ENCODE data around the gene PWP1.

PWP1 gene

DNA sequence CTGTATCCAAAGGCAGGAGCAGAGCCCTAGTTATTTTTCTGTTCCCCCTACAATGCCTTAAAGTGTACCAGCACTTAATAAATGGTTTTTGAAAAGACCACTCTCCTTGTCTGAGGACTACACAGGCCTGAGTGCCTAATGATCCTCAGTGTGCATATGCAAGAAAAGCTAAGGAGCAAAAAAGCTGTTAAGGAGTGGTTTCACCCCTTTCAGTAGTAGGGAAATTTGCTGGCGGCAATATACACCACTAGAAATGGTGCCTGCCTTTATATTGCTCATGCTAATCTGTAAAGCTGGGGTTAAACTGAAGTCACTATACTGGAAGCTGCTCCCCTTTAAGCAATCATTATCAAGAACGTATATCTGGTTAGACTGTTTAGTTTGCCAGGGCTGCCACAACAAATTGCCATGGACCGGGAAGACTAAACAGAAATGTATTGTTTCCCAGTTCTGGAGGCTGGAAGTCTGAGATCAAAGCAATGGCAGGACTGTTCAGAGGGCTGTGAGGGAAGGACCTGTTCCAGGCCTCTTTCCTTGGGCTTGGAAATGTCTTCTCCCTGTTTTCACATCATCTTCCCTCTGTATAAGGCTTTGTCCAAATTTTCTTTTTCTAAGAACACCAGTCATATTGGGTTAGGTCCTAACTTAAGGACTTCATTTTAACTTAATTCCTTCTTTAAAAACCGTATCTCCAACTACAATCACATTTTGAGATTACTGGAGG is 45.2 kb downstream of the PWP1 start:
- Histone ChIP-seq H3K27ac (ENCODE audit: low read depth in 2 of 2, low read length in 2 of 2) (no peak overlapping the region), H3K4me1 (ENCODE audit: control insufficient read depth in 2 of 2, insufficient read depth in 2 of 2, low read length in 2 of 2) (no peaks in the 10 kb centered on the region), H3K36me3 (ENCODE audit: control insufficient read depth in 2 of 2, insufficient read depth in 2 of 2, low read length in 2 of 2) (peaks cover 28 to 33% of the 10 kb centered on the region in 2 donors), H3K9me3 (ENCODE audit: control insufficient read depth in 2 of 2, low read length in 2 of 2) (no peaks in the 10 kb centered on the region), H3K27me3 (ENCODE audit: control insufficient read depth in 2 of 2, insufficient read depth in 2 of 2, low read length in 2 of 2) (no peaks in the 10 kb centered on the region), H3K9ac (ENCODE audit: low read depth in 1 of 2, low read length in 2 of 2) (no peak overlapping the region), H3K4me3 (ENCODE audit: low read length in 2 of 2) (no peak overlapping the region)

DNA sequence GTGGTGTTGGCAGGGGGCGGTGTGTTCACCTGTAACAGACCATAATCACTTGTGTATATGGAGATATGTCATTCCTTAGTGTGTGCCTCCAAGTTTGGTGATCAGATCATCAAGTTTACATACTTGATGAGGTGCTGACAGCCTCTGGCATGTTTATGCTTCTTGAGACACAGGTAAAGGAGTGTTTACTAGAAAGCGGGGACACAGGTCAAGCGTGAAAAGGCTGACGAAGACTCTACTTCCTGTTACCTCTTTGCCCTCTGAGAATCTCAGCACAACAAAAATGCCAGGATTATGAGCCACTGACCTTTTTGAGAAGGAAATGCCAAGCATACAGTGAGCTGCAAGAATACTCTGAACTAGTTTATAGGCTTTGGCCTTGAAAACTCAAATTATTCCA is 45.8 kb downstream of the PWP1 start:
- Histone ChIP-seq H3K36me3 (ENCODE audit: control insufficient read depth in 2 of 2, insufficient read depth in 2 of 2, low read length in 2 of 2) (peaks cover 32 to 39% of the 10 kb centered on the region in 2 donors), H3K4me1 (ENCODE audit: control insufficient read depth in 2 of 2, insufficient read depth in 2 of 2, low read length in 2 of 2) (no peaks in the 10 kb centered on the region), H3K9me3 (ENCODE audit: control insufficient read depth in 2 of 2, low read length in 2 of 2) (no peaks in the 10 kb centered on the region), H3K4me3 (ENCODE audit: low read length in 2 of 2) (no peak overlapping the region), H3K27ac (ENCODE audit: low read depth in 2 of 2, low read length in 2 of 2) (no peak overlapping the region), H3K27me3 (ENCODE audit: control insufficient read depth in 2 of 2, insufficient read depth in 2 of 2, low read length in 2 of 2) (no peaks in the 10 kb centered on the region), H3K9ac (ENCODE audit: low read depth in 1 of 2, low read length in 2 of 2) (no peak overlapping the region)

DNA sequence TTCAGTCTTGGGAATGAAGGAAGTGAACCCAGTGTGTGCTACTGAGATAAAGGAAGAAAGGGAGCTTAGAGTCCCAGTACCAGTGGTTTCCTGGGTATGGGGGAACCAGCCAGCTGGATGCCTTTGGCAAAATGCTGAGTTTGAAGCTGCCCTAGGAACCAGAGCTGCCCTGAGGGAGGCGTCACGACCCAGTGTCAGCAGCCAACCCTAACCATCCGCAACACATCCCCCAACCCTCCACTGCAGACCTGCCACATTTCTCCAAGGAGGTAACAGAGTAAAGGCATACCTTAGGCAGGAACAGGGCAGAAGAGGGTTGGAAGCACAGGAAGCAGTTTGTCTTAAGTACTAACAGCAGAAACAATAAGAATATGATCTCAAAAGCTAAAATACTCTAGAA is 46.8 kb downstream of the PWP1 start:
- Histone ChIP-seq H3K36me3 (ENCODE audit: control insufficient read depth in 2 of 2, insufficient read depth in 2 of 2, low read length in 2 of 2) (peaks cover 40 to 49% of the 10 kb centered on the region in 2 donors), H3K27ac (ENCODE audit: low read depth in 2 of 2, low read length in 2 of 2) (no peak overlapping the region), H3K27me3 (ENCODE audit: control insufficient read depth in 2 of 2, insufficient read depth in 2 of 2, low read length in 2 of 2) (no peaks in the 10 kb centered on the region), H3K4me3 (ENCODE audit: low read length in 2 of 2) (no peak overlapping the region), H3K9me3 (ENCODE audit: control insufficient read depth in 2 of 2, low read length in 2 of 2) (no peaks in the 10 kb centered on the region), H3K4me1 (ENCODE audit: control insufficient read depth in 2 of 2, insufficient read depth in 2 of 2, low read length in 2 of 2) (no peaks in the 10 kb centered on the region), H3K9ac (ENCODE audit: low read depth in 1 of 2, low read length in 2 of 2) (no peak overlapping the region)

DNA sequence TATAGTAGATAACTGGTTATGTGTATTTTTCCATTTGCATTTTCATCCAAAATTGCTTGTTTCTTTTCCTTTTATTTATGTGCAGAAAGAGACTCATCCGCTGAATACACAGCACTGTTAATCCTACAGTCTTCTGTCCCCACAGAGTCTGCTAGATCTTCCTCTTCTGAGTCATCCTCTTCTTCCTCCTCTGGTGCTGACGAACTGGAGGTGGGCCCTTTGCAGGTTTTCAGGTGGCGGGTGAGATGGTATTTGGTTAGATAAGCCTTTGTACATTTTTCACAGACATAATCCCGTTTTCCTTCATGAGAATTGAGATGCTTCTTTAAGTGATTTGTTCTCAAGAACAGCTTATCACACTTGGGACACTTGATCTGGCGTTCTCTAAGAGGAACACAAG is 48.5 kb downstream of the PWP1 start:
- H3K27me3 ChIP-seq (ENCODE audit: control insufficient read depth in 2 of 2, insufficient read depth in 2 of 2, low read length in 2 of 2): no peaks in the 10 kb centered on the region
- H3K36me3 ChIP-seq (ENCODE audit: control insufficient read depth in 2 of 2, insufficient read depth in 2 of 2, low read length in 2 of 2): peaks cover 56 to 67% of the 10 kb centered on the region in 2 donors
- H3K9me3 ChIP-seq (ENCODE audit: control insufficient read depth in 2 of 2, low read length in 2 of 2): no peaks in the 10 kb centered on the region
- no peak overlapping the region for H3K9ac ChIP-seq (ENCODE audit: low read depth in 1 of 2, low read length in 2 of 2)
- no peak overlapping the region for H3K27ac ChIP-seq (ENCODE audit: low read depth in 2 of 2, low read length in 2 of 2)
- no peaks in the 10 kb centered on the region for H3K4me1 ChIP-seq (ENCODE audit: control insufficient read depth in 2 of 2, insufficient read depth in 2 of 2, low read length in 2 of 2)
- no peak overlapping the region for H3K4me3 ChIP-seq (ENCODE audit: low read length in 2 of 2)

DNA sequence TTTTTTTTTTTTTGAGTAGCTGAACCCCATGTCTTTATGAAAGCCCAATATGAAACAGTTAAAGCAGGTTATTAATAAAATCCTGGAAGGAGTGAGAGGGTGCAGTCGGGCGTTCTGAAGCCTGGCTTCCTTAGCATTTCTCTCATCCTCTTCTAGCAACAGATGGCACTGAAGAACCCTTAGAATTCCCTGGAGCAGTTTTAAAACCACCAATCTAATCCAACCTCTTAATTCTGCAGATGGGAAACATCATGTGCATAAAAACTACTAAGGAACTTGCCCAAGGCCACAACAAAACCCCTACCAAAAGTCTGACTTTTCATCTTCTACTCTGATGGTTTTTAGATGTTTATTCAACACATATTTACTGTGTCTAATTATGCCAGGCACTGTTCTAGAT is 50.2 kb downstream of the PWP1 start:
- Histone ChIP-seq H3K4me3 (ENCODE audit: low read length in 2 of 2) (no peak overlapping the region), H3K9me3 (ENCODE audit: control insufficient read depth in 2 of 2, low read length in 2 of 2) (no peaks in the 10 kb centered on the region), H3K27ac (ENCODE audit: low read depth in 2 of 2, low read length in 2 of 2) (no peak overlapping the region), H3K27me3 (ENCODE audit: control insufficient read depth in 2 of 2, insufficient read depth in 2 of 2, low read length in 2 of 2) (no peaks in the 10 kb centered on the region), H3K36me3 (ENCODE audit: control insufficient read depth in 2 of 2, insufficient read depth in 2 of 2, low read length in 2 of 2) (peaks cover 69 to 81% of the 10 kb centered on the region in 2 donors), H3K9ac (ENCODE audit: low read depth in 1 of 2, low read length in 2 of 2) (no peak overlapping the region), H3K4me1 (ENCODE audit: control insufficient read depth in 2 of 2, insufficient read depth in 2 of 2, low read length in 2 of 2) (no peaks in the 10 kb centered on the region)

DNA sequence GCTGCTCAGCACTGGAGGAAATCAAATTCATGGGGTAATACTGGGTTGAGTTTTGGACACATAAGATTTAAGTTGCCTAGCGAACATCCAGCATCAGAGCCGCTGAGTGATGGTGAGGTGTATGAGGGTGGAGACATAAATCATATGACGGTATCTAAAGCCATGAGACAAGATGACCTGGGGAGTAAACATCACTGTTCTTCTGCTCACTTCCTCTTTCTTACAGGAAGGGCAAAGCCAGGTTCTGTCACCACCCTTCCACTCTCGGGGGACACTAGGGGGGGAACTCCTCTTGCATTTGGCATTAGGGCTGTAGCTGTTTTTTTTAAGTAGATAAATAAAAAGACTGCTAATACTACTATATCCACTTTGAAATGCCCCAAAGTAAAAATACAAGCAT is 51.3 kb downstream of the PWP1 start:
- peaks cover 81 to 92% of the 10 kb centered on the region in 2 donors for H3K36me3 ChIP-seq (ENCODE audit: control insufficient read depth in 2 of 2, insufficient read depth in 2 of 2, low read length in 2 of 2)
- no peak overlapping the region for H3K4me3 ChIP-seq (ENCODE audit: low read length in 2 of 2)
- no peaks in the 10 kb centered on the region for H3K27me3 ChIP-seq (ENCODE audit: control insufficient read depth in 2 of 2, insufficient read depth in 2 of 2, low read length in 2 of 2)
- H3K9ac ChIP-seq (ENCODE audit: low read depth in 1 of 2, low read length in 2 of 2): no peak overlapping the region
- H3K9me3 ChIP-seq (ENCODE audit: control insufficient read depth in 2 of 2, low read length in 2 of 2): no peaks in the 10 kb centered on the region
- H3K27ac ChIP-seq (ENCODE audit: low read depth in 2 of 2, low read length in 2 of 2): no peak overlapping the region
- no peaks in the 10 kb centered on the region for H3K4me1 ChIP-seq (ENCODE audit: control insufficient read depth in 2 of 2, insufficient read depth in 2 of 2, low read length in 2 of 2)

DNA sequence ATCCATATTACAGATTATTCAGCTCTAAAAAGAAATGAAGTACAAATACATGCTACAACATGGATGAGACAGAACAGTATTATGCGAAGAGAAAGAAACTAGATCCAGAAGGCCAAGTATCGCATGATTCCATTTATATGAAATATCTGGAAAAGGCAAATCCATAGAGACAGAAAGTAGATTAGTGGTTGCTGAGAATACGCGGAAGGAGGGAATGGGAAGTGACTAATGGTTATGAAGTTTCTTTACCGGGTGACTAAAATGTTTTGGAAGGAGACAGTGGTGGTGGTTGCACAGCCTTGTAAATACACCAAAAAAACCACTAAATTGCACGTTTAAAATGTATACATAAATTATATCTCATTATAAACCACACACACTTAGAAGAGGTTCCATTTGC is 62.9 kb downstream of the PWP1 start:
- Histone ChIP-seq H3K4me1 (ENCODE audit: control insufficient read depth in 2 of 2, insufficient read depth in 2 of 2, low read length in 2 of 2) (no peaks in the 10 kb centered on the region), H3K27ac (ENCODE audit: low read depth in 2 of 2, low read length in 2 of 2) (no peak overlapping the region), H3K36me3 (ENCODE audit: control insufficient read depth in 2 of 2, insufficient read depth in 2 of 2, low read length in 2 of 2) (peaks cover 52 to 60% of the 10 kb centered on the region in 2 donors), H3K4me3 (ENCODE audit: low read length in 2 of 2) (no peak overlapping the region), H3K9me3 (ENCODE audit: control insufficient read depth in 2 of 2, low read length in 2 of 2) (no peaks in the 10 kb centered on the region), H3K9ac (ENCODE audit: low read depth in 1 of 2, low read length in 2 of 2) (no peak overlapping the region), H3K27me3 (ENCODE audit: control insufficient read depth in 2 of 2, insufficient read depth in 2 of 2, low read length in 2 of 2) (no peaks in the 10 kb centered on the region)

DNA sequence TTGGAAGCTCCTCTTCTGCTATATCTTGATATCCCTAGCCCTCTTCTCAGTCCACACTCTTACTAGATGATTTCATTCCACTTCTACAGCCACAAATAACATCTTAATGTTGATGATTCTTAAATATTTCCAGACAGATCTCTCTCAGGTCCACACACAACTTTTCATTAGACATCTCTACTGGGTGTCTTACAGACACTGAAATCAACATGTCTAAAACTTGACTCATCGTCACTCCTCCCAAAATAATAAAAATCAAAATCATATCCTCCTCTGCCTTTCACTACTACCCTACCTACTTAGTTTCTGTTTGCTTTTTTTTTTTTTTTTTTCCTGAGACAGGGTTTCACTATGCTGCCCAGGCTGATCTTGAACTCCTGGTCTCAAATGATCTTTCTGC is 63.5 kb downstream of the PWP1 start:
- Histone ChIP-seq H3K27me3 (ENCODE audit: control insufficient read depth in 2 of 2, insufficient read depth in 2 of 2, low read length in 2 of 2) (no peaks in the 10 kb centered on the region), H3K27ac (ENCODE audit: low read depth in 2 of 2, low read length in 2 of 2) (no peak overlapping the region), H3K4me1 (ENCODE audit: control insufficient read depth in 2 of 2, insufficient read depth in 2 of 2, low read length in 2 of 2) (no peaks in the 10 kb centered on the region), H3K4me3 (ENCODE audit: low read length in 2 of 2) (no peak overlapping the region), H3K9ac (ENCODE audit: low read depth in 1 of 2, low read length in 2 of 2) (no peak overlapping the region), H3K36me3 (ENCODE audit: control insufficient read depth in 2 of 2, insufficient read depth in 2 of 2, low read length in 2 of 2) (peaks cover 51 to 58% of the 10 kb centered on the region in 2 donors), H3K9me3 (ENCODE audit: control insufficient read depth in 2 of 2, low read length in 2 of 2) (no peaks in the 10 kb centered on the region)

DNA sequence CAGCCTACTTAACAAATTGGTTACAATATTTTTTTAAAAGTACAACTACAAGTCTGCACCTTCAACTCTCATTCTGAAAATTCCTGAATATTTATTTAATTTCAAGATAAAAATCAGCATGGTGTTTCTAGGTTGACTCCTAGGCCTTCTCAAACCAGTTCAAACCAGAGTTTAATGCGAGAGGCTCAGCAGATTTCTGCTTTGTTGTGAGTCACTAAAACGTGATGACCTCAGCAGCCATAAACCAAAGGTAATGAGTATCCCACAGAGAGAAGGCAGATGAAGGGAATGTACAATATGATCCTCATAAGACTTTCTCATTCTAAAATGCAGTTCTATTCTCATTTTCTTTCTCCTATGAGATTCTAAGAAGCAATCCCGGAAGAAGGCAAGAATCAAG is 73.8 kb downstream of the PWP1 start:
- peak overlapping the region; percentile 76 to 83 for H3K4me3 ChIP-seq (ENCODE audit: low read length in 2 of 2)
- H3K36me3 ChIP-seq (ENCODE audit: control insufficient read depth in 2 of 2, insufficient read depth in 2 of 2, low read length in 2 of 2): peaks cover 16 to 24% of the 10 kb centered on the region in 2 donors
- H3K4me1 ChIP-seq (ENCODE audit: control insufficient read depth in 2 of 2, insufficient read depth in 2 of 2, low read length in 2 of 2): peaks cover 19 to 25% of the 10 kb centered on the region in 2 donors
- H3K9me3 ChIP-seq (ENCODE audit: control insufficient read depth in 2 of 2, low read length in 2 of 2): no peaks in the 10 kb centered on the region
- H3K27ac ChIP-seq (ENCODE audit: low read depth in 2 of 2, low read length in 2 of 2): peak overlapping the region; percentile 81 to 83
- H3K27me3 ChIP-seq (ENCODE audit: control insufficient read depth in 2 of 2, insufficient read depth in 2 of 2, low read length in 2 of 2): no peaks in the 10 kb centered on the region
- peak overlapping the region; percentile 78 to 89 for H3K9ac ChIP-seq (ENCODE audit: low read depth in 1 of 2, low read length in 2 of 2)

DNA sequence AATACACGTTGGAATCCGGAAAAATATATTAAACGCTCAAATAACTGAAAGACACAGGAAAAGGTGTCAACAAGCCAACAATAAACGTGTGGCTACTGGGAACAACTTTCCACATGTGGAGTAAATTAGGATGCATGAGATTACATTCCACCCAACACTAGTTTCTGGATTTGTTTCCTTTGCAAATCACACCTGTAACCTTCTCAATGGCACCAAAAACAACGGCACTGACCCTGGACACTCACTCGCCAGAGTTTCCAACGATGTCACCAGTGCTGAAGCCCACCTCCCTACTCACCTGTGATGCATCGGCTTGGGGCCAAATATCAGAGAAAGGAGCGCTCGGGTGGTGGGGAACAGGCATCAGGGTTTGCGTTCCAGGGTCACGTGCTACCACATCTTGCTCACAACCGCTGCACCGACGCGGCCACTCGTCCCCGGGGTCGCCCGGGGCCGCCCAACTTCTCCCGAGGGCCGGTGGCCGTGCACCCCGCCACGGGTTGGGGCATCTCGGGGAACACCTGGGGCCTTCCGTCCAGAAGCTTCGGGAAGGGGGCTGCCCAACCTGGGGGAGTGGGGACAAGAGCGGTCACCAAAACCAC is 74.7 kb downstream of the PWP1 start:
- no peaks in the 10 kb centered on the region for H3K9me3 ChIP-seq (ENCODE audit: control insufficient read depth in 2 of 2, low read length in 2 of 2)
- H3K36me3 ChIP-seq (ENCODE audit: control insufficient read depth in 2 of 2, insufficient read depth in 2 of 2, low read length in 2 of 2): peaks cover 9 to 16% of the 10 kb centered on the region in 2 donors
- H3K27ac ChIP-seq (ENCODE audit: low read depth in 2 of 2, low read length in 2 of 2): peak overlapping the region; percentile 81 to 83
- H3K4me1 ChIP-seq (ENCODE audit: control insufficient read depth in 2 of 2, insufficient read depth in 2 of 2, low read length in 2 of 2): peaks cover 19 to 25% of the 10 kb centered on the region in 2 donors
- H3K27me3 ChIP-seq (ENCODE audit: control insufficient read depth in 2 of 2, insufficient read depth in 2 of 2, low read length in 2 of 2): no peaks in the 10 kb centered on the region
- H3K9ac ChIP-seq (ENCODE audit: low read depth in 1 of 2, low read length in 2 of 2): peak overlapping the region; percentile 78 to 89
- peak overlapping the region; percentile 76 to 83 for H3K4me3 ChIP-seq (ENCODE audit: low read length in 2 of 2)
